ENCODE measurements around the gene R3HDM1.

DNA sequence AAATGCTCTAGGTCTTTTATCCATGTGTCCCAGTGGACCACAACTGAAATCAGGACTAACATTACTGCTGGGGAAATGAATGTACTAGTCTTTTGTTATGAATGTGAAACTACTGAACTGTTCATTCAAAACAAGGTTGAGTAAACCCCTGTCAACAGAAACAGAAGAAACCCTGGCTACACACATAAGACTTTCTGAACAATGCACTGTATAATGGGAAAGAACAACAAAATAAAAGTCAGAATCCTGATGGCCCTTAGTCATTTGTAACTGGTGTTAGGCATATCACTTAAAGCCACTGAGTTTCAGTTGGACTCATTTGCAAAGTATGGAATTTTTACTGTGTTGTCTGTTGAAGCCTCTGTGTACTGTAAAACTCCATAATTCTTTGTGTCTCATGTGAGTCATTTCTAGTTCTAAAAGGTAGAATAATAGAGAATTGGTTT lies 133.4 kb downstream of the R3HDM1 start:
- TF ChIP-seq, protein P1, sequence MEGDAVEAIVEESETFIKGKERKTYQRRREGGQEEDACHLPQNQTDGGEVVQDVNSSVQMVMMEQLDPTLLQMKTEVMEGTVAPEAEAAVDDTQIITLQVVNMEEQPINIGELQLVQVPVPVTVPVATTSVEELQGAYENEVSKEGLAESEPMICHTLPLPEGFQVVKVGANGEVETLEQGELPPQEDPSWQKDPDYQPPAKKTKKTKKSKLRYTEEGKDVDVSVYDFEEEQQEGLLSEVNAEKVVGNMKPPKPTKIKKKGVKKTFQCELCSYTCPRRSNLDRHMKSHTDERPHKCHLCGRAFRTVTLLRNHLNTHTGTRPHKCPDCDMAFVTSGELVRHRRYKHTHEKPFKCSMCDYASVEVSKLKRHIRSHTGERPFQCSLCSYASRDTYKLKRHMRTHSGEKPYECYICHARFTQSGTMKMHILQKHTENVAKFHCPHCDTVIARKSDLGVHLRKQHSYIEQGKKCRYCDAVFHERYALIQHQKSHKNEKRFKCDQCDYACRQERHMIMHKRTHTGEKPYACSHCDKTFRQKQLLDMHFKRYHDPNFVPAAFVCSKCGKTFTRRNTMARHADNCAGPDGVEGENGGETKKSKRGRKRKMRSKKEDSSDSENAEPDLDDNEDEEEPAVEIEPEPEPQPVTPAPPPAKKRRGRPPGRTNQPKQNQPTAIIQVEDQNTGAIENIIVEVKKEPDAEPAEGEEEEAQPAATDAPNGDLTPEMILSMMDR (IDR thresholded peaks at IDR 0.05) = no peak
- TF ChIP-seq POLR2A (IDR thresholded peaks at IDR 0.05; ENCODE audit: low read length) (no peak), EP300 (IDR thresholded peaks at IDR 0.05) (no peak), MAZ (IDR thresholded peaks at IDR 0.05; ENCODE audit: borderline replicate concordance, low read depth, low read length) (no peak), CHD2 (IDR thresholded peaks at IDR 0.05; ENCODE audit: low read length, partially characterized antibody) (no peak)

Measured in A549 (cell line).